Aorta (tissue), 5 donors: Measurements from ENCODE around the gene ENKUR. TPM values are rescaled to one million over a fixed set of nuclear protein-coding genes. Genes with fewer than 3 reads are reported as not detected.

Experiments
- ATAC-seq: fragments of 200-7000 bp; cut with Tn5 transposase; one replicate; pipeline ENCODE4 v1.9.1; 2022; ENCODE audit warnings: moderate library complexity; ENCODE audit not compliant: low FRiP score
- DNase-seq, 2 donors: peaks; one replicate each; pipeline ENCODE4 v3.0.0-alpha.2; 2020
- H3K27ac ChIP-seq, 2 donors: one replicate each; pipeline ENCODE4 v1.5.1; 2013; ENCODE audit warnings: low read length in 2 of 2, mild to moderate bottlenecking in 2 of 2, moderate library complexity in 2 of 2, control low read depth in 1 of 2, inconsistent platforms in 1 of 2, low read depth in 1 of 2
- H3K27me3 ChIP-seq, 2 donors: one replicate each; pipeline ENCODE4 v1.6.1; 2013; ENCODE audit warnings: control low read depth in 1 of 2, low read length in 1 of 2, mild to moderate bottlenecking in 1 of 2, moderate library complexity in 1 of 2; ENCODE audit not compliant: insufficient read depth in 2 of 2, control insufficient read depth in 1 of 2
- H3K36me3 ChIP-seq, 2 donors: one replicate each; pipeline ENCODE4 v1.6.1; 2013; ENCODE audit warnings: control low read depth in 1 of 2, low read length in 1 of 2, mild to moderate bottlenecking in 1 of 2; ENCODE audit not compliant: insufficient read depth in 2 of 2, control insufficient read depth in 1 of 2
- H3K4me1 ChIP-seq, 2 donors: one replicate each; pipeline ENCODE4 v1.6.1; 2013; ENCODE audit warnings: low read length in 2 of 2, control low read depth in 1 of 2, mild to moderate bottlenecking in 1 of 2, moderate library complexity in 1 of 2; ENCODE audit not compliant: insufficient read depth in 2 of 2, control insufficient read depth in 1 of 2
- H3K4me3 ChIP-seq, 2 donors: one replicate each; pipeline ENCODE4 v1.5.1; 2013; ENCODE audit warnings: low read length in 2 of 2, control low read depth in 1 of 2, mild to moderate bottlenecking in 1 of 2
- H3K9me3 ChIP-seq: one replicate; pipeline ENCODE4 v1.6.1; 2013; ENCODE audit warnings: mild to moderate bottlenecking, low read length; ENCODE audit not compliant: control insufficient read depth
- WGBS, 2 donors: extraction: QIAGEN DNeasy Blood & Tissue Kit; methylation state at CpG; one replicate each; pipeline ENCODE4 v1.1.7; 2013; 5-methylcytosine and 5-hydroxymethylcytosine counted together
- intact Hi-C, 2 donors: fragments of 100-400 bp; cut with DNase I; formaldehyde crosslinking; loops; one replicate each; pipeline versions ENCODE4 v1.14.2 to v1.15.0; 2022
- polyA plus RNA-seq, 2 donors: library from polyadenylated mRNA; stranded (reverse); fragments of 200-250 nt; gene quantifications; one replicate each; pipeline ENCODE4 v1.2.3, GENCODE V29; 2013
- total RNA-seq, 2 donors: library from RNA; stranded (reverse); fragmentation: NEBNext Ultra II Directional; extraction: Animal tissue kit (Norgen Biotek cat#: 25700); gene quantifications; one replicate each; pipeline ENCODE4 v1.2.1, GENCODE V29; 2021
- donor health status: healthy with polysubstance abuse.
- donor health status: Bipolar disorder and iron deficiency.
- donor health status: DM: no; HTN: no; CAD: no.
- donor health status: DM: no; HTN: no; CAD: no.
- donor health status: DM: yes; HTN: yes; CAD: no.

ENKUR gene
- total and polyA plus RNA-seq, 4 donors = 0.36 TPM; not detected in 3

GRCh38 chr10:24938525-24938924, 77.4 kb downstream of the ENKUR start:
- Histone ChIP-seq H3K27ac (no peak overlapping the region), H3K4me3 (no peak overlapping the region), H3K36me3 (no peaks in the 10 kb centered on the region), H3K4me1 (no peaks in the 10 kb centered on the region), H3K27me3 (no peaks in the 10 kb centered on the region), H3K9me3 (no peaks in the 10 kb centered on the region)
- intact Hi-C loops = no loop called here
- 92 to 97% methylated on average over 2 of the region's 2 CpGs for WGBS, 2 donors
- ATAC-seq (no peak), DNase-seq (no peak)

- WGBS, 2 donors = 81% methylated on average over 5 of the region's 5 CpGs
- H3K36me3 ChIP-seq = no peaks in the 10 kb centered on the region
- H3K27ac ChIP-seq = no peak overlapping the region
- H3K9me3 ChIP-seq = no peaks in the 10 kb centered on the region
- H3K27me3 ChIP-seq = no peaks in the 10 kb centered on the region
- intact Hi-C loops = no loop called here
- DNase-seq (no peak), ATAC-seq (no peak)
- no peaks in the 10 kb centered on the region for H3K4me1 ChIP-seq
- no peak overlapping the region for H3K4me3 ChIP-seq
These were observed 77.9 kb downstream of the ENKUR start for GRCh38 chr10:24938076-24938475.

DNA sequence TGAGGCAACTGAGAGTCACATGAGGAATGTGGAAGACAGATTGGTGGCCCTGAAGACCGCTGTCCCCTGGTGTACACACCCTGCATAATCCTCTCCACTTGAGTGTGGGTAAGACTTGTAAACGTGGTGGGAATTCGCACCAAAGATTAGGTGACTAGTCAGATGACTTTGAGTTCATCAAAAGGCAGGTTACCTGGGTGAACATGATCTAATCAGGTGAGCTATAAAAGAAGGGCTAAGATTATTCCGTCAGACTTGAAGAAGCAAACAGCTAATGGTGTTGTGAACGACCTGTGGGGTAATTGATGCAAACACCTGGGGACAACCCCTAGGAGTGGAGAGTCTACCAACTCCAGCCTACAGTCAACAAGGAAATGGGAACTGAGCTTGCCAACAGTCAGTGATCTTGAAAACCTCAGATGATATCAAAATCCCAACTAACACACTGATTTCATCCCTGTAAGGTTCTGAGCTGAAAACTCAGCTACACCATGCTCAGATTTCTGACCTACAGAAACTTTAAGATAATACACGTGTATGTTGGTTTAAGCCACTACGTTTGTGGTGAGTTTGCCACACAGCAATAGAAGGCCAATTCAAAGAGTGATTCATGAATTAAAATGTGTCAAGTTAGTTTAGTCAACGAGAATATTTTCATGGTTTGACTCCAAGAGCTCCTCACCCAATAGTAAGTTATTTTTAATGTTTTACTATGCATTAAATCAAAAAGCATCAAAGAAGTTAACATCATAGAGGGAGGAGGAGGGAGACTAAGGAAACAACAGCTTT, 80.3 kb downstream of the ENKUR start:
- no peaks in the 10 kb centered on the region for H3K27me3 ChIP-seq
- no peak overlapping the region for H3K4me3 ChIP-seq
- WGBS, 2 donors = 73 to 78% methylated on average over 8 of the region's 8 CpGs
- ATAC-seq (no peak), DNase-seq (no peak)
- H3K36me3 ChIP-seq = no peaks in the 10 kb centered on the region
- no peak overlapping the region for H3K27ac ChIP-seq
- no peaks in the 10 kb centered on the region for H3K4me1 ChIP-seq
- H3K9me3 ChIP-seq = no peaks in the 10 kb centered on the region
- intact Hi-C loops = no loop called here

Other genes starting within 250 kb of the ENKUR start
- 1 to 10 TPM; 3.1 to 9.2 TPM for gene PRTFDC1, start 63.6 kb downstream of the ENKUR start, total RNA-seq
- 10 to 100 TPM; 14.4 to 15.7 TPM for gene PRTFDC1, start 63.6 kb downstream of the ENKUR start, polyA plus RNA-seq
- 1 to 10 TPM; 1.2 to 2.0 TPM for gene THNSL1, start 454 bp upstream of the ENKUR start, total RNA-seq
- gene THNSL1, start 454 bp upstream of the ENKUR start, polyA plus RNA-seq = 1 to 10 TPM; 1.5 to 2.1 TPM
- gene GPR158, start 158.8 kb upstream of the ENKUR start, total RNA-seq = under 1 TPM in 1 of 2 donors, not detected in 1; 0.42 TPM
- not detected for gene GPR158, start 158.8 kb upstream of the ENKUR start, polyA plus RNA-seq